Neuronal stem cell (in vitro differentiated cells): ENCODE data around the gene BICRA.

Experiments
- DNase-seq: peaks from one replicate; pipeline ENCODE4 v3.0.0-alpha.2; 2013; ENCODE audit warnings: low spot score
- H2AFZ ChIP-seq: one replicate; pipeline ENCODE4 v1.6.1; 2013; ENCODE audit warnings: mild to moderate bottlenecking, low read length, inconsistent platforms
- H2AK5ac ChIP-seq: 2 replicates; pipeline ENCODE4 v1.6.1; 2013; ENCODE audit warnings: low read depth, mild to moderate bottlenecking, inconsistent platforms, low read length, moderate library complexity, mixed read lengths
- H2BK120ac ChIP-seq: 2 replicates; pipeline ENCODE4 v1.6.1; 2013; ENCODE audit warnings: low read depth, mild to moderate bottlenecking, inconsistent platforms, low read length, moderate library complexity, mixed read lengths
- H2BK12ac ChIP-seq: one replicate; pipeline ENCODE4 v1.6.1; 2013; ENCODE audit warnings: low read length, inconsistent platforms
- H2BK15ac ChIP-seq: 2 replicates; pipeline ENCODE4 v1.6.1; 2013; ENCODE audit warnings: mild to moderate bottlenecking, low read length, inconsistent platforms, mixed read lengths
- H2BK5ac ChIP-seq: one replicate; pipeline ENCODE4 v1.6.1; 2013; ENCODE audit warnings: inconsistent platforms, mild to moderate bottlenecking, low read length, moderate library complexity
- H3K14ac ChIP-seq: one replicate; pipeline ENCODE4 v1.6.1; 2013; ENCODE audit warnings: low read length, inconsistent platforms
- H3K18ac ChIP-seq: 2 replicates; pipeline ENCODE4 v1.6.1; 2013; ENCODE audit warnings: low read length, inconsistent platforms
- H3K23ac ChIP-seq: 2 replicates; pipeline ENCODE4 v1.6.1; 2013; ENCODE audit warnings: low read depth, mild to moderate bottlenecking, mixed read lengths, low read length, inconsistent platforms; ENCODE audit not compliant: poor library complexity
- H3K27ac ChIP-seq: replicated peaks from 3 replicates; pipeline ENCODE4 v1.5.1; 2013; ENCODE audit warnings: low read length, inconsistent platforms
- H3K27me3 ChIP-seq, 3 experiments: 2 replicates each; pipeline ENCODE4 v1.6.1; 2013; ENCODE audit warnings: low read length in 3 of 3, mild to moderate bottlenecking in 2 of 3, inconsistent platforms in 1 of 3, low read depth in 1 of 3, mixed read lengths in 1 of 3, moderate library complexity in 1 of 3; ENCODE audit not compliant: control insufficient read depth in 3 of 3, insufficient read depth in 3 of 3
- H3K36me3 ChIP-seq, 2 donors: replicated peaks in 1 of 2; 2 replicates each; pipeline ENCODE4 v1.6.1; 2013; ENCODE audit warnings: low read length in 2 of 2; ENCODE audit not compliant: control insufficient read depth in 2 of 2, insufficient read depth in 2 of 2
- H3K4ac ChIP-seq: 2 replicates; pipeline ENCODE4 v1.6.1; 2013; ENCODE audit warnings: inconsistent platforms, mild to moderate bottlenecking, low read length, moderate library complexity
- H3K4me1 ChIP-seq, 2 donors: 1 replicate in 1 of 2; 2 replicates in 1 of 2; pipeline ENCODE4 v1.6.1; 2013; ENCODE audit warnings: low read length in 2 of 2, low read depth in 1 of 2; ENCODE audit not compliant: control insufficient read depth in 2 of 2, insufficient read depth in 1 of 2
- H3K4me2 ChIP-seq: one replicate; pipeline ENCODE4 v1.6.1; 2013; ENCODE audit warnings: mild to moderate bottlenecking, low read length, inconsistent platforms; ENCODE audit not compliant: insufficient read depth, poor library complexity, severe bottlenecking
- H3K4me3 ChIP-seq, 2 donors: 2 replicates each; pipeline ENCODE4 v1.5.1; 2013; ENCODE audit warnings: low read length in 2 of 2, mild to moderate bottlenecking in 2 of 2, inconsistent platforms in 1 of 2, moderate library complexity in 1 of 2
- H3K79me1 ChIP-seq: one replicate; pipeline ENCODE4 v1.6.1; 2013; ENCODE audit warnings: low read depth, mild to moderate bottlenecking, inconsistent platforms, low read length, moderate library complexity
- H3K9ac ChIP-seq: one replicate; pipeline ENCODE4 v1.6.1; 2013; ENCODE audit warnings: mild to moderate bottlenecking, low read depth, low read length, inconsistent platforms; ENCODE audit not compliant: poor library complexity
- H3K9me3 ChIP-seq, 2 donors: replicated peaks in 1 of 2; 2 replicates each; pipeline versions ENCODE3 to v1.6.1; 2013; ENCODE audit warnings: low read length in 2 of 2, mild to moderate bottlenecking in 2 of 2, inconsistent platforms in 1 of 2, low read depth in 1 of 2, mixed read lengths in 1 of 2, moderate library complexity in 1 of 2; ENCODE audit not compliant: control insufficient read depth in 2 of 2, insufficient read depth in 1 of 2
- H4K8ac ChIP-seq: one replicate; pipeline ENCODE4 v1.6.1; 2013; ENCODE audit warnings: low read depth, mild to moderate bottlenecking, inconsistent platforms, low read length, moderate library complexity
- H4K91ac ChIP-seq: one replicate; pipeline ENCODE4 v1.6.1; 2013; ENCODE audit warnings: low read length, low read depth, mild to moderate bottlenecking, inconsistent platforms; ENCODE audit not compliant: poor library complexity
- WGBS, 2 donors: extraction: QIAGEN DNeasy Blood & Tissue Kit; methylation state at CpG; one replicate each; pipeline ENCODE4 v1.1.7; 2013; ENCODE audit warnings: missing lambda C conversion rate in 2 of 2, mixed read lengths in 1 of 2; ENCODE audit not compliant: insufficient read length in 2 of 2, insufficient replicate concordance in 1 of 2; ENCODE audit errors: extremely low coverage in 2 of 2; 5-methylcytosine and 5-hydroxymethylcytosine counted together

The BICRA gene

DNA sequence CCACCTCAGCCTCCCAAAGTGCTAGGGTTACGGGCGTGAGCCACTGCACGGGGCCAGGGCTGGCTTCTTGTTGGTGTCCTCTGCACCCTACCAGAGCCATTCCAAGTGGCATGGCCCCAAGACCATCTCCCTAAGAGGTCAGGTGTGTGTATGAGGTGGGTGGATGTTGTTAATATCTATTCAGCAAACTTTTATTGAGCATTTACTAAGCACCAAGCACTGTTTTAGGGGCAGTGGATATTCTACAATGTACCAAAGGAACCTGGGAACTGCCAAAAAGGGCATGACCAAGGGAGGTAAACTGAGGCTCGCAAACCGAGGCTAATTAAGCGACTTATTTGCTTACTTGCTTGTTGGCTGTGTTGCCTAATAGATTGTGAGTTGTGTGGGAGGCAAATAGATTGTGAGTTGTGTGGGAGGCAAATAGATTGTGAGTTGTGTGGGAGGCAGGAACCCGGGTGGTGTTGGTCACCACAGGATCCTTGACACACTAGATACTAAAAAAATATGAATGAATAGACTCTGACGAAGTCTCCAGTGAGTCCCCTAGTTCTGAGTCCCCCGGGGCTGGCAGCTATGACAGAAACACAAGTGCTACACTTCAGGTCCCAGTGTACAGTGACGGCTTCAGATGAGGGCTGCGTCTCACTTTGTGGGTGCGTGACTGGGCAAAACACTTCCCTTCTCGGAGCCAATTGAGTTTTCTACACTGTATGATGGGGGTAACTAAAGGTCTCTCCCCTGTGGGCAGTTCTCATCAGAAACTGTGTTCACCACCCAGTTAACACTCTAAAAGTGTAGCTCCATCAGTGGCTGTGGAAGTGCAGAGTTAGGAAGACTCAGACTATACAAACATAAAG is 5.0 kb upstream of the BICRA start:
- Histone ChIP-seq H2BK5ac (no peak overlapping the region), H3K36me3 (peaks cover 0 to 4% of the 10 kb centered on the region in 2 donors), H3K18ac (no peak overlapping the region), H3K4me3 (no peak overlapping the region), H4K91ac (no peak overlapping the region), H3K27me3 (no peaks in the 10 kb centered on the region), H3K9ac (no peak overlapping the region), H2BK120ac (no peak overlapping the region), H3K14ac (no peak overlapping the region), H2BK12ac (no peak overlapping the region), H3K23ac (no peak overlapping the region), H3K4me2 (no peak overlapping the region), H3K27ac (no peak overlapping the region), H4K8ac (no peak overlapping the region), H3K4me1 (peaks cover 0 to 3% of the 10 kb centered on the region in 2 donors), H2AFZ (no peak overlapping the region), H3K79me1 (peaks cover 3% of the 10 kb centered on the region), H2BK15ac (peak overlapping the region; percentile 49), H2AK5ac (no peak overlapping the region), H3K4ac (no peak overlapping the region), H3K9me3 (no peaks in the 10 kb centered on the region)
- DNase-seq, result no peak
- no CpG with 5 or more reads among the region's 13 CpGs for WGBS, 2 donors

DNA sequence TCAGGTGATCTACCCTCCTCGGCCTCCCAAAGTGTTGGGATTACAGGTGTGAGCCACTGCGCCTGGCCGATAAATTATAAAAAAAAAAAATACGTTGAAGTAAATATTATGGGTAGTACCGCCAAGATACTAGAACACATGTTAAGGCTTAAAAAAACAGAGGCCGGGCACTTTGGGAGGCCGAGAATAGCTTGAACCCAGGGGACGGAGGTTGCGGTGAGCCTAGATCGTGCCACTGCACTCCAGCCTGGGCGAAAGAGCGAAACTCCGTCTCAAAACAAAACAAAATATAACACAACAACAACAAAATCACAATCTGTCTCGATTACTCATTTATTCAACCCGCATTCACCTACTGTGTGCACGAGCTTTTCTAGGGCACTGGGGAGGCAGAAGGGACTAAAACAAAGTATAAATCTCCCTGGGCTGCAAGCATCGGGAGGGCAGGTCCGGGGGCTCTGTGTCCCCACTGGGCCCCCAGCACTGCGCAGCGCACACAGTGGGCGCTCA is 1.3 kb upstream of the BICRA start:
- Histone ChIP-seq H2AFZ (peak overlapping the region; percentile 98), H3K9ac (peak overlapping the region; percentile 99), H2BK15ac (no peak overlapping the region), H4K8ac (no peak overlapping the region), H2BK12ac (no peak overlapping the region), H3K27me3 (no peaks in the 10 kb centered on the region), H3K23ac (no peak overlapping the region), H3K79me1 (peaks cover 10% of the 10 kb centered on the region), H3K14ac (no peak overlapping the region), H3K4me1 (peaks cover 4 to 11% of the 10 kb centered on the region in 2 donors), H3K4me2 (peak overlapping the region; percentile 68), H3K18ac (peak overlapping the region; percentile 98), H3K27ac (peak overlapping the region; percentile 93), H3K9me3 (no peaks in the 10 kb centered on the region), H2BK120ac (no peak overlapping the region), H4K91ac (no peak overlapping the region), H2AK5ac (peak overlapping the region; percentile 84), H3K36me3 (peaks cover 2 to 11% of the 10 kb centered on the region in 2 donors), H3K4ac (no peak overlapping the region), H2BK5ac (no peak overlapping the region), H3K4me3 (peak overlapping the region; percentile 93 to 100)
- no peak for DNase-seq
- WGBS, 2 donors, result no CpG with 5 or more reads among the region's 21 CpGs

DNA sequence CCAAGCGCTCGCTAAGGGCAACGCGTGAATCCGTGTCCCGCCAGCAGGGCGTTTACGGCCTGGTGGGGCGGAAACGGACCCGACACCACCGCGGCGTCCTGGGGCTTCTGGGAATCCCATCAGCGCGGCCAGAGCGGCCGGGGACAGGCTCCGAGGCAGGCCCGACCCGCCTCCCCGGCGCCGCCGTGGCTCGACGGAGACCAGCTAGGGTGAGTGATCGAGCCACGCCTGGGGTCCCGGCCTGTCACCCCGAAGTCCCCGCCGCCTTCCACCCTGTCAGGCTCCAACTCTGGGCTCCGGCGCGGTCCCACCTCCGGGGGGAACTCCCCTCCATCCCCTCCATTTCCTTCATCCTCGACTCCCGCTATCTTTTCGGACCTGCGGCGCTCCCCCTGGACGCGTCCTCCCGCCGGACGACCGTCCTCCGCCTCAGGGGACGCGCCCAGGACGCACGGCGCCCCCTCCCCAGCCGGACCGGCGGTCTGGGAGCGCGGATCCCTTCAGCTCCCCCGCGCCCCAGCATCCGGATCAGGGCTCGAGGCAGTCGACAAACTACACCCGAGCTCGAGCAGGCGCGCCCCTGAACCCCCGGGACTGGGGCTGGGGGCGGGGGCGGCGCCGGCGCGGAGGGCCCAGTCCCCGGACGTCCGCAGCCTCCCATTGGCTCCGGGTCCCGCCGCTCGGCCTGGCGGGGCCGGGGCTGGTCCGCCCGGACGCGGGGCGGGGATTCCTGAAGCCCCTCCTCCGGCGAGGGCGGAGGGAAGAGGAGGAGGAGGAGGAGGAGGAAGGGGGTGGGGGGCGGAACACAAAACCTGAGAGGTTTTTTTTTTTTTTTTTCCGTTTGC is 638 bp upstream of the BICRA start:
- Histone ChIP-seq H3K4me3 (peak overlapping the region; percentile 93 to 100), H3K23ac (peak overlapping the region; percentile 99), H3K18ac (peak overlapping the region; percentile 98), H3K27me3 (no peaks in the 10 kb centered on the region), H3K4ac (peak overlapping the region; percentile 66), H3K79me1 (peaks cover 10% of the 10 kb centered on the region), H3K9ac (peak overlapping the region; percentile 99), H2BK15ac (no peak overlapping the region), H4K91ac (no peak overlapping the region), H3K36me3 (peaks cover 2 to 11% of the 10 kb centered on the region in 2 donors), H2BK120ac (no peak overlapping the region), H3K4me2 (peak overlapping the region; percentile 68), H2BK12ac (peak overlapping the region; percentile 22), H3K4me1 (peaks cover 8 to 18% of the 10 kb centered on the region in 2 donors), H2AK5ac (peak overlapping the region; percentile 84), H2BK5ac (peak overlapping the region; percentile 82), H3K14ac (no peak overlapping the region), H2AFZ (peak overlapping the region; percentile 98), H4K8ac (peak overlapping the region; percentile 72), H3K9me3 (no peaks in the 10 kb centered on the region), H3K27ac (peak overlapping the region; percentile 93)
- WGBS, 2 donors, result no CpG with 5 or more reads among the region's 94 CpGs
- peak; percentile 95 for DNase-seq
